GM23338 (cell line): Measurements from ENCODE around the gene CCDC183. TPM values are rescaled to one million over a fixed set of nuclear protein-coding genes. Genes with fewer than 3 reads are reported as not detected.

Experiments used
- CTCF ChIP-seq, 2 experiments: fragments of 200-600 bp in 1 of 2; sonication (generic) in 1 of 2; conservative IDR thresholded peaks; 2 replicates each; pipeline versions ENCODE4 v1.5.1 to v1.6.1; 2016 to 2017; ENCODE audit warnings: antibody characterized with exemption in 2 of 2, low read depth in 2 of 2, mild to moderate bottlenecking in 2 of 2, moderate library complexity in 1 of 2
- ETS1 ChIP-seq: IDR thresholded peaks from 2 replicates; pipeline ENCODE4 v1.6.1; 2016; ENCODE audit warnings: antibody characterized with exemption
- POLR2AphosphoS5 ChIP-seq: IDR thresholded peaks from 2 replicates; pipeline ENCODE4 v1.6.1; 2016; ENCODE audit warnings: antibody characterized with exemption, low read depth
- ZNF331 ChIP-seq: fragments of 250-450 bp; sonication (Bioruptor Pico); IDR thresholded peaks from 2 replicates; pipeline ENCODE4 v1.5.0; 2020; ENCODE audit warnings: low read depth, mild to moderate bottlenecking, moderate library complexity
- ZNF462 ChIP-seq: fragments of 250-450 bp; sonication (Bioruptor Pico); IDR thresholded peaks from 2 replicates; pipeline ENCODE4 v1.5.0; 2020; ENCODE audit warnings: mild to moderate bottlenecking, moderate library complexity
- polyA plus RNA-seq: library from polyadenylated mRNA; unstranded; fragments of >200 nt; fragmentation: Nextera tagmentation; extraction: Ambion mirVana; gene quantifications from 2 replicates; pipeline ENCODE4 v1.2.1, GENCODE V29; 2016
- total RNA-seq: library from RNA; depleted of rRNA; stranded (reverse); fragments of >200 nt; shearing (Covaris generic); gene quantifications from 2 replicates; pipeline ENCODE4 v1.2.3, GENCODE V29; 2014

The CCDC183 gene
- total and polyA plus RNA-seq, 2 experiments from 2014 or later: 1.1 to 1.2 TPM

- TF ChIP-seq ZNF462 (no peak), ZNF331 (CRISPR knock-in tag) (no peak), CTCF (conservative IDR thresholded peaks at IDR 0.05; ENCODE audit: low read depth in 2 of 2) (no peak), POLR2AphosphoS5 (no peak), ETS1 (no peak)
These were observed 27.3 kb downstream of the CCDC183 start (continued) for GRCh38 chr9:136823136-136824046.
